GM18526 (cell line): ENCODE results near the gene DNMT3L.

Source experiments
- POLR2A ChIP-seq: IDR thresholded peaks from 3 replicates; pipeline ENCODE4 v1.6.1; 2011; ENCODE audit not compliant: insufficient read length; ENCODE audit errors: extremely low read depth

DNMT3L gene

DNA sequence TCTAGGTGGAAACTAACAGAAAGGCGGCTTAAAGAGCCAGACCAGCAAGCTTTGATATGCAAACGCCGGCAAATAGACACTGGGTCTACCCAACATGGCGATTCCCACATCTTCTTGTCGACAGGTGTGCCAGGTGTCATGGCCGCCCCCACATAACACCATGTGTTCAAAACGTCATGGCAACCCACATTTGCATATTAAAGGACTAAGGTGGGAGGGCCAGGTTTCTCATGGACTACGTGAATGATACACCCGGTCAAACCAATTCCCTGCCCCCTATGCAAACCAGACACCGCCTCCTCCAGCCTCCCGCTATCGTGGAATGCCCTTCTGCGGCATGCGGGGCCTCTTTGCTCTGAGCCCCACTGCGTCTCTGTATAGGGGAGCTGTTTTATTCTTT lies 62.2 kb downstream of the DNMT3L start:
- TF ChIP-seq POLR2A = no peak
